Neural cell (in vitro differentiated cells): ENCODE data around the gene QSOX2. TPM values are rescaled to one million over a fixed set of nuclear protein-coding genes. Genes with fewer than 3 reads are reported as not detected.

Experiments
- H2AFZ ChIP-seq: fragments of 200-600, 300-800 bp; sonication (generic), shearing (Covaris generic); 2 replicates; pipeline ENCODE4 v1.6.0; 2014; ENCODE audit warnings: low read depth, mild to moderate bottlenecking, antibody characterized with exemption, low read length, moderate library complexity
- H3F3A ChIP-seq: fragments of 200-600 bp; shearing (Covaris generic); 2 replicates; pipeline ENCODE4 v1.6.1; 2016; ENCODE audit warnings: mild to moderate bottlenecking, moderate library complexity, mixed read lengths, antibody characterized with exemption, low read length; ENCODE audit not compliant: insufficient read depth, poor library complexity, severe bottlenecking
- H3K27ac ChIP-seq: fragments of 200-600, 300-800 bp; sonication (generic), shearing (Covaris generic); 2 replicates; pipeline ENCODE4 v1.5.1; 2014; ENCODE audit warnings: mild to moderate bottlenecking, low read length, moderate library complexity
- H3K27me3 ChIP-seq: fragments of 300-800, 200-600 bp; sonication (generic), shearing (Covaris generic); 2 replicates; pipeline ENCODE4 v1.6.0; 2014; ENCODE audit warnings: mild to moderate bottlenecking, low read depth, low read length, moderate library complexity; ENCODE audit not compliant: insufficient read depth
- H3K36me3 ChIP-seq: fragments of 300-800, 200-600 bp; sonication (generic), shearing (Covaris generic); 2 replicates; pipeline ENCODE4 v1.5.1; 2014; ENCODE audit warnings: mild to moderate bottlenecking, antibody characterized with exemption, low read length, moderate library complexity; ENCODE audit not compliant: insufficient read depth
- H3K4me2 ChIP-seq: fragments of 300-800, 200-600 bp; sonication (generic), shearing (Covaris generic); 2 replicates; pipeline ENCODE4 v1.6.0; 2014; ENCODE audit warnings: mild to moderate bottlenecking, low read length
- H3K4me3 ChIP-seq: fragments of 300-800, 200-600 bp; sonication (generic), shearing (Covaris generic); 2 replicates; pipeline ENCODE4 v1.5.1; 2014; ENCODE audit warnings: mild to moderate bottlenecking, low read length, moderate library complexity
- H3K79me2 ChIP-seq: fragments of 200-600 bp; shearing (Covaris generic); replicated peaks from 2 replicates; pipeline ENCODE4 v1.6.0; 2014; ENCODE audit warnings: mild to moderate bottlenecking, low read length, moderate library complexity; ENCODE audit not compliant: insufficient read depth
- H3K9ac ChIP-seq: fragments of 300-800, 200-600 bp; sonication (generic), shearing (Covaris generic); 2 replicates; pipeline ENCODE4 v1.6.1; 2016; ENCODE audit warnings: mild to moderate bottlenecking, low read length, mixed read lengths
- H3K9me2 ChIP-seq: fragments of 200-600 bp; shearing (Covaris generic); 2 replicates; pipeline ENCODE4 v1.6.1; 2016; ENCODE audit warnings: mild to moderate bottlenecking, low read length, mixed read lengths; ENCODE audit not compliant: insufficient read depth
- H3K9me3 ChIP-seq: fragments of 200-600, 300-800 bp; sonication (generic), shearing (Covaris generic); 2 replicates; pipeline ENCODE4 v1.6.1; 2016; ENCODE audit warnings: mild to moderate bottlenecking, mixed run types, low read length, moderate library complexity, mixed read lengths
- H4K20me1 ChIP-seq: fragments of 200-600 bp; shearing (Covaris generic); 2 replicates; pipeline ENCODE4 v1.6.1; 2016; ENCODE audit warnings: mild to moderate bottlenecking, mixed run types; ENCODE audit not compliant: insufficient read depth
- CTCF ChIP-seq: fragments of 450-650 bp; IDR thresholded peaks from 2 replicates; pipeline ENCODE4 v1.5.1; 2014; ENCODE audit warnings: antibody characterized with exemption, mild to moderate bottlenecking, moderate library complexity; ENCODE audit not compliant: poor library complexity, severe bottlenecking
- EP300 ChIP-seq: fragments of 450-650 bp; conservative IDR thresholded peaks from 2 replicates; pipeline ENCODE4 v1.6.1; 2014; ENCODE audit warnings: antibody characterized with exemption, mild to moderate bottlenecking, moderate library complexity; ENCODE audit not compliant: poor library complexity, severe bottlenecking
- EZH2 ChIP-seq: fragments of 200-600, 300-800 bp; shearing (Covaris generic), sonication (generic); IDR thresholded peaks from 2 replicates; pipeline ENCODE4 v1.6.1; 2014; ENCODE audit warnings: antibody characterized with exemption, low read length, borderline replicate concordance, mild to moderate bottlenecking; ENCODE audit not compliant: insufficient read depth, poor library complexity, severe bottlenecking
- MXI1 ChIP-seq: fragments of 450-650 bp; conservative IDR thresholded peaks from 2 replicates; pipeline ENCODE4 v1.6.1; 2014; ENCODE audit warnings: antibody characterized with exemption, mild to moderate bottlenecking; ENCODE audit not compliant: poor library complexity, severe bottlenecking
- POLR2AphosphoS5 ChIP-seq: IDR thresholded peaks from 2 replicates; pipeline ENCODE4 v1.6.1; 2012
- RAD21 ChIP-seq: fragments of 450-650 bp; conservative IDR thresholded peaks from 2 replicates; pipeline ENCODE4 v1.6.1; 2014; ENCODE audit warnings: antibody characterized with exemption, mild to moderate bottlenecking, moderate library complexity
- REST ChIP-seq: IDR thresholded peaks from 2 replicates; pipeline ENCODE4 v1.6.1; 2012; ENCODE audit warnings: borderline replicate concordance
- SMC3 ChIP-seq: fragments of 450-650 bp; conservative IDR thresholded peaks from 2 replicates; pipeline ENCODE4 v1.6.1; 2014; ENCODE audit warnings: antibody characterized with exemption, mild to moderate bottlenecking, moderate library complexity; ENCODE audit not compliant: poor library complexity
- TAF1 ChIP-seq: IDR thresholded peaks from 2 replicates; pipeline ENCODE4 v1.6.1; 2012; ENCODE audit warnings: low read depth
- polyA plus RNA-seq: library from polyadenylated mRNA; depleted of rRNA; stranded (reverse); fragments of >200 nt; gene quantifications from 2 replicates; pipeline ENCODE4 v1.2.3, GENCODE V29; 2014

Gene QSOX2
- polyA plus RNA-seq, 1 donor from 2014 or later = 20.7 TPM

- H3F3A ChIP-seq = no peaks in the 10 kb centered on the region
- no peaks in the 10 kb centered on the region for H3K36me3 ChIP-seq
- H3K79me2 ChIP-seq = no peaks in the 10 kb centered on the region
- no peak overlapping the region for H3K4me3 ChIP-seq
- no peaks in the 10 kb centered on the region for H3K9me3 ChIP-seq
- TF ChIP-seq SMC3 (no peak), CTCF (no peak), REST (no peak), RAD21 (no peak), POLR2AphosphoS5 (no peak), EZH2 (no peak), TAF1 (no peak), MXI1 (no peak), EP300 (no peak)
- H2AFZ ChIP-seq = no peak overlapping the region
- no peaks in the 10 kb centered on the region for H4K20me1 ChIP-seq
- no peak overlapping the region for H3K27ac ChIP-seq
- H3K9me2 ChIP-seq = no peaks in the 10 kb centered on the region
- no peak overlapping the region for H3K4me2 ChIP-seq
- H3K27me3 ChIP-seq = no peaks in the 10 kb centered on the region
- H3K9ac ChIP-seq = no peak overlapping the region
Measured at GRCh38 chr9:136250676-136251075, 5.1 kb upstream of the QSOX2 start.

GRCh38 chr9:136249877-136250559 is 4.4 kb upstream of the QSOX2 start:
- H3K9me3 ChIP-seq = no peaks in the 10 kb centered on the region

More at GRCh38 chr9:136249877-136250559, 4.4 kb upstream of the QSOX2 start:
- TF ChIP-seq POLR2AphosphoS5 (no peak), TAF1 (no peak), CTCF (no peak), EZH2 (no peak), EP300 (no peak), RAD21 (no peak), SMC3 (no peak), REST (no peak), MXI1 (no peak)
- peaks cover under 1% of the 10 kb centered on the region for H3K79me2 ChIP-seq
- no peak overlapping the region for H3K4me3 ChIP-seq
- H3K4me2 ChIP-seq = no peak overlapping the region
- no peak overlapping the region for H3K27ac ChIP-seq
- H3F3A ChIP-seq = no peaks in the 10 kb centered on the region
- H3K27me3 ChIP-seq = no peaks in the 10 kb centered on the region
- no peaks in the 10 kb centered on the region for H3K36me3 ChIP-seq
- no peaks in the 10 kb centered on the region for H4K20me1 ChIP-seq
- H2AFZ ChIP-seq = no peak overlapping the region
- no peaks in the 10 kb centered on the region for H3K9me2 ChIP-seq
- no peak overlapping the region for H3K9ac ChIP-seq
